Pons (tissue), 1 donor: ENCODE measurements around the gene UNC119.

ENCODE experiments used
- DNase-seq: peaks from one replicate; pipeline ENCODE4 v3.0.0-alpha.2; 2016; ENCODE audit warnings: low spot score

The UNC119 gene

DNA sequence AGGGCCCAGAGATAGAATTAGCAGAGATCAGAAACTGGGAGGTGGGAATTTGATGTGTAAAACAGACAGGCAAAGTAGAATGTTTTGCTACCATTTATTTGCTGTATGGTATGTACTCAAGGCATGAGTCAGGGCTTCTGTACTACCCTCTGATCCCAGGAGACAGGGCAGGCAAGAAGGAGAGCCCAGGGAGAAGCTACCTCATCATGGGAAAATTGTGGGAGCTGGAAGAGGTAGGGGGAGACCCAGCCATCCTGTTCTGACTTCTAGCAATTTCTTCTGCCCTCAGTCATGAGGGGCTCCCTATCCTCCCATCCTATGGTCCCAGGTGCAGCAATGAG, 20.6 kb upstream of the UNC119 start:
- DNase-seq: no peak

DNA sequence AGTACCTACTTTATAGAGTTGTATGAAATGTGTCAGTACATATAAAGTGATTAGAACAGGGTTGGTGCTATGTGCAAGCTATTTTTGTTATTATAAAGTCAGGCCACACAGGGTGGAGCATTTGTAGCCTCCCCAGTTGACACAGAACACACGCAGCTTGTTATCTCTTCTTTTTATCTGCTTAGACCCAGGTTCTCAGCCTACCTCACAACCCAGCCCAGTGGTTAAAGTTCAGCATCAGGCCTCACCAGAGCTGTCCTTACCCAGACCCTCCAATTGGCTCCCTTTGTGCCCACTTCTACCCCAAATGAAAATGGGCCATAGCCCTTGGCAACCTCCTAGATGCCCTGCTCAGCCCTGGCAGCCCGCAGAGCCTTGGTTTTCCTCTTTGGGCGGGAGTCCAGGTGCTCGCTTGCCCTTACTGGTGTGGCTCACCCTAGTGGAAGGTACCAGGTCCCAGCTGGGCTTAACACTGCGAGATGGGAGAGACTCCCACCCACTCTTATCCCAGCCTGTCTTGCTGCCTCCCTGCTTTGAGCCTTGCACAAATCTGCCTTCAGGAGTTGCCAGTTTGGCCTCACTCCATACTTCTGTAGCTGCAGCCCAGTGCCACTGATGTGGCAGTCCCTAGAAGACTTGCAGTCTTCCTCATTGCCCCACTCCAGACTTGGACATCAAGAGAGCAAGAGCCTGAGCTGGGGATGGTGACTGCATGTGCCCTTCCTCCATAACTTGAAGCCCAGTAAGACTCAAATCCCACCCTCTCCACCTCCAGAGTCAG, 20.0 kb upstream of the UNC119 start:
- no peak for DNase-seq

DNA sequence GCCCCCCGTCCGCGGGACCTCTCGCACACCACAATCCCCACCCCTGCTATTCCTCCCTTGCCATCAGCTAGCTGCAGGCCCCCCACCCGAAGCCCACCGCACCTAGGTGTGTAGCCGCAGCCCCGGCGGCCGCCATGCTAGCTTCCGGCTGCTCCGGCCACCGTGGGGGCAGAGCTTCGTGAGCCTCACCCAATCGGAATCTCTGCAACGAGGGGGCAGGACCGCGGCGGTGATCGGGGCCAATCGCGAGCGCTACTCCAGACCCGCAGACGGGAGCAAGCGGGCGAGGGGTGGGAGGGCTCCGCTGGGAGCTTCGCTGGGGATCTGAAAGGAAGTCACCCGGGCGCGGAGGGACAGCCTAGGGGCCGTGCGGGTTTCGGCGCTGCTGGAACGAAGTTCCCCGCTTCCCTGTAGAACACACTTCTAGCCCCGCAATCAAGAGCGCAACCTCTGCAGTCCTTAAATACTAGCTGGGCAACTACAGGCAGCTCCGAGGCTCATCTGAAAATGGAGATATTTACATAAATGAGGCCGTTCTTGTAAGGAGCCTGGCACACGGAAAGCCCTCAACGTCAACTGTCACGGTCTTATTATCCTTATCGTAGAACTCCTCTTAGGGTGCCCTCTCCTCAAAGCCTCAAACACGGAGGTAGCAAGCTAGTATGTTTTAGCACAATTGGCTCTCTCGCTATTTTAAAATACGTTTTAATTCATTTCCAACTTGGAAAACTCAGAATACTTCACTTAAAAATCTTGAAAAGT, 19.1 kb upstream of the UNC119 start, which contains the start of gene PIGS:
Gene PIGS (minus strand): TSS at position 164 of the 762 bp plus-strand sequence. CDS start 28 bp downstream, at position 136.
- peak; percentile 91 for DNase-seq

DNA sequence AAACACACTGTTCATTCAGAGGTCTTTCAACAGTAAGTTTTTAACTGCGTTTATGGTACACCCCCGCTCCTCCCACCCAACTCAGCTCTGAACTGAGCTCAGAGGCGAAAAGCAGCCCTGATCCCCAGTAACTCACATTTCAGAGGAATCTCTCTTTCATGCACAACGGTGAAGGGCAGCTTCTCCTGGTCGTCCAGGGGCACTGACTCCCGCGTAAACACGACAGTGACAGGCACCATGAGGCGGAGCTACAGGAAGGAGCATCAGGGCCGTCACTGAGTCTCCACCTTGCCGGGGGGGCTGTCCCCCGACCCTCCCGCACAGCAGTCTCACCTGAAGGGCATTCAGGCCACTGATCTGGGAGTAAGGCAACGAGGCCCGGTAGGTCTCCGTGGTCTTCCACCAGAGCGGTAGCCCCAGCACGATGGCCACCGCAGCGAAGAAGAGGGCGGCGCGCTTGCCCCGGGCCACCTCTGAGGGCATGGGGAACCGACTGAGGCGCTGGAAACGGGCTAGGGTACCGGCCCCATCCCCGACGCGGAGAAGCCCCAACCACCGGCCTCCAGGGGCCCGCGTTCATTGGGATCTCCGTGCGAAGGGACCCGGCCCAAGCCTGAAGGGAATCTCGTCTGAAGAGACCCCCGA, 18.4 kb upstream of the UNC119 start:
- DNase-seq: peak; percentile 45

DNA sequence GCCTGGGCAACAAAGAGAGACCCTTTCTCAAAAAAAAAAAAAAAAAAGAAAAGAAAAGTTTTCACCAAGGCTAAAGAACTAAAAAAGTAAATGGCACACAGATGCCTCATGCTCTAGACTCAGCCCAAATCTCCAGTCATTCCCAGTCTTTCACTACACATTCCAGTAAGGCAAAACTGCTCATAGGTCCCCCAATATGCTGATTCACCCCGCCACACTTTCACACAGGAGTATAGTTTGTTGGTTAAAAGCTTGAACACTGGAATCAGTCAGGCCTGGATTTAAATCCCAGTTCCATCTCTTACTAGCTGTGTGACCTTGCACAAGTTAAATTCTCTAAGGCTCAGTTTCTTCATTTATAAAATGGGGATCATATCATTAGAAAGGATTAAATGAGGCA, 17.0 kb upstream of the UNC119 start:
- DNase-seq: no peak

DNA sequence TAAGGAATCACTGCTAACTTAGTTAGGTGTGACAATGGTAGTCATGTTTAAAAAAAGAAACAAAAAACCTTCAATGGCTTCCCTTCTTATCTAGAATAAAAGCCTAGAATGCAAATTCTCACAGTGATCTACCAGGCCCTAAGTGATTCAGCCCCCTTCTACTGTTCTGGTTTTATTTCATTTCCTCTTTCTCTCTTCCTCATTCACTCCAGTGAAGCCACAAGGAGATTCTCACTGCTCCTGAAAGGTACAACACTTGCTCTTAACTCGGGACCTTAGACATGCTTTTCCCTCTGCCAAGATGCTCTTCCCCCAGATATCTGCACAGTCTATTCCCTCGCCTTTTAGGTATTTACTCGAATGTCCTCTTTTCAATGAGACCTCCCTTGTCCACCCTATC, 15.2 kb upstream of the UNC119 start:
- DNase-seq: peak; percentile 44

DNA sequence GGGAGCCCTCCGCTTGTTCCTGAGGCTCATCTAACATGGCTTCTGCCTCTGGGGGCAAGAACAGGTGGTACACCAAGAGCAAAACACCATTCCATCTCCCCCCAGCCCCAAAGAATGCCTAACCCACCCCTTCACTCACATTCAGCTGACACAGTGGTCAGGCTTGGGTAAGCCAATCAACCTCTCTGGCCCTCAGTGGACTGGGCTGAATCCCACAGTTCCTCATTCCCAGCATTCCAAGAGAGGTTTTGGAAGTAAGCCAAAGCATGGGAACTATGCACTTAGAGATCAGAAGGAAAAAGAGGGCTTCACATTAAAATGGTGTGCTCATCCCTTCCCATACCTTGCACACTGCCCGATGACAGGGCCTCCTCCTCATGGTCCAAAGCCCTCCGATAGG, 11.1 kb upstream of the UNC119 start:
- no peak for DNase-seq

DNA sequence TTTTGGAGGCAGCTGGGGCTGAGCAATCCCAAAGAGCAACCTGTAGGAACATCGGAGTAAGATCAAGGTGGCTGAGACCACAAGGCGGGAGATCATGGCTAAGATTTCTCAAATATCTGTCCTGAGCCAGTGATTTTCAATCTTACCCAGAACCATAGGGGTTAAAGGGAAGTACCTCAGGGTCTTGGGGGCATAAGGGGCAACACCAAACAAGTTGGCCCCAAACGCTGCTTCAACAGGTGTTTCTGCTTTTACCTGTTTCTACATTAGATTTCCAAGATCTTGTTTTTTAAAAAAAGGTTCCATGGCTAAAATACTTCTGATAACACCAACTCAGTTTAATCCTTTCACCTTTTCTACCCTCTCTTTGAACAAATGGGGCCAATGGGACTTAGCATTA, 2.6 kb upstream of the UNC119 start:
- DNase-seq: no peak

DNA sequence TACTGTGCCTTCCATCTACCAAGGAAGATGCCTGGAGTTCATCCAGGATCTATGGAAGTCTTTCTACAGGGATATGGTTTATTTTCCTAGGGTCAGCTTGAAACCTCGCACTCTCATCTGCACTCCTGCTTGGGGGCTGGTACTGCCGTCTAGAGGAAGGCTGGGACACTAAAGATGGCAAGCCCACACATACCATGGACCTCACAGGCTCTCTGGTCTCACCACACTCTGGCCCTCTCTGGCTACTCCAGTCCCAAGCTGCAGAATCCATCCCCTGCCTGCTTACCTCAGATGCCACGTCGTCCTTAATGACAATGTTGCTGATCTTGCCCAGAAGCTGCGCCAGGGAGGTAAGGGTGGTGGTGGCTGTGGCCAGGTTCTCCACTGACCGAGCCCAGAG, 2.1 kb upstream of the UNC119 start:
- no peak for DNase-seq

DNA sequence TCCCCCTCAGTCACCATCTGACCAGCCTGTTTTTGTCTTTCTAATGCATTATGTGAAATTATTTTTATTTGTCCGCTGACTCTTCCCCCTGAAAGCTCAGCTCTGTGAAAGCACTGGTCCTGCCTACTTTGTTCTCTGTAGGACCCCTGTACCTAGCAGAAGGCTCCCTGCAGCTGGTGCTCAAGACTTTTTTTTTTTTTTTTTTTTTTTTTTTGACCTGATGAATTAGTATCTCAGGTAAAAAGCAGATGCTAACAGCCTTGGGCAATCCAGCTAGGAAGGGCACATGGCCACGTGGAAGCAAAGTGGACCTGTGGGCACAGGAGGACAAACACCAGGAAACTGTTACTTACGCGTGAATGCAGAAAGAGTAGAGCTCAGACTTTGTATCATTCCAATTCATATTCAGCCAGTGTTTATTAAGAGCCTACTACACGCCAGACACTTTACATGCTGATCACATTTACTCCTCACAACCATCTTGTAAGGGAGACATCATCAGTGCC, 629 bp upstream of the UNC119 start:
- no peak for DNase-seq

DNA sequence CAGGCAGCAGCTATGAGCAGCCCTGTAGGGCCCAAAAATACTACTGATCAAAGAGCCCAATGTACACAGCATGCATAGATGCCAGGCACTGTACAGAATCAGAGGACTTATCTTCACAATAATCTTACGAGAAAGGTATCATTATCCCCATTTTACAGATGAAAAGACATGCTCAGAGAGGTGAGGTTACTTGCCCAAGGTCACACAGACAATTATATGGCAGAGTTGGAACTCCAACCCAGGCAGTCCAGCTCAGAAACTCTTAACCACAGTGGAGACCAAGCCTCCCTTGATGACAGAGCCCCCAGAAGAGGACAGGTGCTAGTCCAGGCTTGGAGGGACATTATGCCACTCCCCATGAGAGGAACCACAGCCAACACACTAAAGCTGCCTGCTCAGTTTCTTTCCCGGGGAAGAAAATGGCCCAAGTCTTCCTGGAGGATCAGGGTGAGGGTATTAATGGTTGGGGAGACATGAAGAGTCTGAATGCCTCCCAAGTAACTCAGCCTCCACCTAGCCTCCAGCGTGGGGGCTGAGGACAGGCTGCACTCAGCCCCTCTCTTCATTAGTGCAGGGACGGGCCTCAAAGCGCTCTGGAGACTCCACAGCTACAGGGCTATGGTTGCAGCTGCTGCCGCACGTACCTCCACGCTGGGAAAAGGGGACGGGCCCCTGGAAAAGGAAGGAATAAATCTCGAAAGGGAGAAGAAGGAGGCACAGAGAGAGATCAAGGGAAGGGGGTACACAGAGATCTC, 826 bp downstream of the UNC119 start:
- no peak for DNase-seq

DNA sequence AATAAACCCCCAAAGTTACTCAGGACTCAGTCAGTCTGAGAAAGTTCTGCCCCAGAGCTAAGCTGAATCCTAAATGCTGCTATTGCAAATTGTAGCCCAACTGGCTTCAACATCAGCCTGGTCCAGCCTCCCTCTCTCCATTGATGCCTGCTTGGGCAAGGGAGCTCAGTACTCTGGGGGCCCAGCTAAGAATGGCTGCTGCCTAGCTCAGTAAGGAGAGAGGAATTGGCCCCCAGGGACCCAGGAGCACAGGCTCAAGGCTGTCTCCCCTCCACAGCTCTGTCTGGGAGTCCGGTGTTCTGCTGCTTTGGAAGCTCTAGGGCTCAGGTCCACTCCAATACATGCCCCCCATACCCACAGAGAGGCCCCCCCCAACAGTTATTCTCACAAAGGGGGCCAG, 1.6 kb downstream of the UNC119 start:
- DNase-seq: no peak

DNA sequence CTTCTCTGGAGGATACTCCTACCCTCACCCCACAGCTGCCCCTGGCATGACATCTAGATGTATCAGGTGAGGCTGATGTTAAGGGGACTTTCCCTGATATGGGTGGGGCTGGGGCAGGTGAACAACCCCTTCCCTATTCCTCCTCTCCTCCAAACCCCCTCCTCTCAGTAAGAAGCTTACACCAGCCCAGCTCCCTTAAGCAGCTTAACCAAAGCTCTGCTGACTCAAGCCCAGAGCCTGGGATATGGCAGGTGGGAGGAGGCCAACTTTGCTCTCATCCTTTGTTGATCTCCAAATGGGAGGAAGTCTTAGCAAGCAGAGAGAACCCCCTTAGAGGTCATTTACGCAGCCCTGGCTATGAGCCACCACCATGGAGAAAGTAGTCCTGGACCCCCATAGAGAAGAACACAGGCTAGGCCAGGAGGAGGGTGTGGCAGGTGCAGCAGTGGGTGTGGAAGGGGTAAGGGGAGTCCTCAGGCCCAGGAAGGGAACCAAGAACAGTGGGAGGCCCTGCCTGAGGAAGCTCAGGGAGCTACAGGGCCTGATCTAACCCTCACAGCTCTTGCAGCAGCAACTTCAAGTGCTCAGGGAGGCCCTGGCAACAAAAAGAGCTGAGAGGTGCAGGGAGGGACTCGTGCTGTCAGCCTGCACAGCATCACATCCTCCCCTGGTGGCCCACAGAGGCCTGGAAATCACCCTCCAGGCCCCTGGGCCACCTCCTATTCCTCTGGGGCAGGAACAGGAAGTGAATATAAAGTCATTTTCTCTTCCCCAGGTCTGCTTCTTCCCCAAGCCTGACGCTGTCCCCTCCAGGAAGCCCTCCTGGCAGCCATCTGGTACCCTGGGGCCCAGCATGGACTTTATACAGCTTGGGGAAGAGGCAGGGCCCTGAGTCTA, 2.9 kb downstream of the UNC119 start:
- no peak for DNase-seq

DNA sequence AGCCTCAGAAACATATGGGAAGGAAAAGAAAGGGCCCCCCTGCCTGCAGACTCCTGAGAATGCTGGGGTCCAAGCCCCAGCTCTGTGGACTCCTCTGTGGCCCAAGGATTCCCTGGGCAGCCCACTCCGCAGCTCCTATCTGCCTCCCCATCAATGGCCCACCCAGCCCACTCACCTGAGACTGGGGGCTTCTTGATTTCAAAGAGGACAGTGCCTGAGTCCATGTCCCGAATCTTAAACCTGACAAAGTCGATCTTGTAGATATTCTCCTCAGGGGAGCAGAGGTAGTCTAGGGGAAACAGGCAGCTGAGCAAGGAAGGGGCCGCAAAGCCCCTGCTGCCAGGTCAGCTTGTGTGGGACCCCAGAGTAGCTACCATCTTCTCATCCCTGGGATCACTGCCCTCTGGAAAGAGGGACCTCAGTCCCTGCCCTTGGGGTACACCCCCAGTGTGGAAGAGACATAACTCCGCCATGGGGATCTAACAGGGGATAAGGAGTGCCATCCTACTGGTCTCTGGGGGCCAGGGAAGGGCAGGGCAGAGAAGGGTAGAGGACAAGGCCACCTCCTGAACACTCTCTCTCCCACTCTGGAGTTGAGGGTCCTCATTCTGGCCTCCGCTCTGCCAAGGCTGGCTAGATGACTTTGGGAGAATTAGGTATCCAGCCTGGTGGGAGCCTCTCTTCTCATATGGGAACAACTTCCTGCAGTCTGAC, 3.9 kb downstream of the UNC119 start:
- DNase-seq: no peak

DNA sequence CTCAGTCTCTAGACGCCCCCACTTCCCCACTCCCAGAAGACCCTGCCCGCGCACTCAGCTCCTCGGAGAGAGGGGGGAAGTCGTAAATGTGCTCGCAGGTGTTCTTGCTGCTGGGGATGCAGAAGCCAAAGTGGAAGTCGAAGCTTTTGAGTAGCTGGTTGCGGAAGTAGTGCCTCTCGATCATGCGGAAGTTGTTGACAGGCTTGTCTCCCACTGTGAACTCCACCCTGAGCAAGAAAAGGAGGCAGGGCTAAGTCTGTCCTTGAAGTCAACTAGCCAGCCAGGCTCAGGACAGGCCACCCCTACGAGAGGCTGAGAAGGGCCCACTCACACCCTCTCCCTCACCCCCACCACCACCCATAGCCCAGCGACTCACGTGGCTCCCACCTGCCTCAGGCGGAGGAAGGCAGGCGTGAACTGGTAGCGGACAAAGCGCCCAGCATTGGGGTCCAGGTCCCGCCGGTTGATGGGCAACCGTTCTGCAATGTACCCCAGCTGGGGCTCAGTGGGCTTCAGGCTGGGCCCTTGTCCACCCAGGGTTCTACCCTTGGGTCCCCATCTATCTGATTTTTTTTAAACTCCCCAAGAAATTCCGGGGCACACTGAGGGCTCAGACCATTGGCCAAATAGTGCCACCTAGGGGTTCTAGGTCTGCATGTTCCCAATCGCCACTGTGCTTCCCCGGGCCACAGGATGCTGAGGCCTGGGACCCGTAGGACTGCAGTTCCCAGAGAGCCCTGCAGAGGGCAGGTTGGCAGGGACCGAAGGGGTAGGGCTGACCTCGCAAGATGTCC, 4.6 kb downstream of the UNC119 start:
- peak; percentile 60 for DNase-seq

DNA sequence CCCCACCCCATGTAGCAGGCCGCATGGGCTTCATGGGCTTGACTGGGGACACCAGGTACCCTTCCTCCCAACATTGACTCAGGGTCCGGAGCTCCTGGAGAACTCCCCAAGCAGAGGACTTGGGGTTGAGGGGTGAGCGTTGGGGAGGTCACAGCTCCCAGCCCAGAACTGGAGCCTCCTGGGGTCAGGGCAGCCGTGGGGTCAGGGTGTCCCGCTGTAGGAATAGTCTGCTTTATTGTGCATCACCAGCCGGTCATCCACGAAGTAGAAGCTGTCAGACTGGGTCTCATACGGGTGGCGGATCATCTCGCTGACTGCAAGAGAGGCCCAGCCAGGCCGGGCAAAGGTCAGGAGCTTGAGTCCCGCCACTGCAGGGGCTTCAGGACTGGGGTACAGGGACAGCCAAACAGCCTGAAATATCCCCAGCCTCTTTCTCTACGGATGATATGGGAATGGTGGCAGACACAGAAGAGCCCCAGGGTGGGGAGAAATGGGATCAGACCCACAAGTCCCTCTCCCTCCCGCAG, 5.3 kb downstream of the UNC119 start:
- no peak for DNase-seq

DNA sequence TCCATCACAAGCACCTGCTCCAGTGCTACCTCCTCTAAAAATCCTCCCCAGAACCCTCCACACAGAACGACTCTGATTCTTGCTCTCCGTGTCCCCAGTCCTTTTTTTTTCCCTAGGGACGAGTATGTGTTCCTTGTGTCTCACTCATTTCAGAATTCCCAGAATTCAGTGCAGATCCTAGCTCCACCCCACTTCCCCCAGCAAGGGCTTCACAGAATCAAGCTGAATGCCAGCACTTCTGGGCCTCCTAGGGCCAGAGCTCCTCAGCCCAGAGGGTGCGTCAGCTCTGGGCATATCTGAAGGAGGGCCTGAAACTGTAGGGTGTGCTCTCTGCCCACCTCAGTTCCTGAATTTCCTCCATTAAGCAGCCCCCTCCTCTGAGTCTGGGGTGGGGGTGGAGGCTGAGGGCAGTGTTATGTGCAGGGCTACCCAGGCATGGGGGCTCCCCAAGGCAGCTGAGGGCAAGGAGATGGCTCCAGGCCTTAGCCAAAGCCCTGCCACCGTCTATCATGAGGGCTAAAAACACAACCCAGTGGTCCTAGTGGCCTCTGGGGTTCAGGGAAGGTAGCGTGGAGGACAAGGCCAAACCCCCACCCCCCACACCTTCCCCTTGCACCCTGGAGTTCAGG, 6.5 kb downstream of the UNC119 start:
- DNase-seq: no peak

DNA sequence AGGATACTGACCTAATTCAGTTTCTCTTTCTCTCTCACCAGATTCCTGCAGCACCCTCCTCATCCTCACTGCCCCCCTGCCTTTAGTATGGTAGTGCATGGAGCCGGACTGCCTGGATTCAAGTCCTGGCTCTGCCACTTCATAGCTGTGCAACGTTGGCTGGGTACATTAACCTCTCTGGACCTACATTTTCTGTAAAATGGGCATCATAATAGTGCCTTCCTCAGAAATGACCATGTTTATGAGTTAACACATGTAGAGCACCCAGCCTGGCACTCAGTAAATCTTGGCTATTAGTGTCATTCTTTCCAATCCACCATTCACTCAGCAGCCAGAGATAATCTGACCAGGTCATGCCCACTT, 7.3 kb downstream of the UNC119 start:
- DNase-seq: no peak
